Measurements from ENCODE around the gene GBF1.

The GBF1 gene

GRCh38 chr10:102395400-102396316, 150.3 kb downstream of the GBF1 start, which contains the start of gene NFKB2:
NFKB2 (plus strand) TSS chr10:102395705; CDS start chr10:102395960, 255 bp downstream.
- DNase-seq (ENCODE audit: low read depth in 2 of 2) = peak; percentile 85 to 87

- no peak for DNase-seq (ENCODE audit: low read depth in 2 of 2)
Observed at GRCh38 chr10:102396317-102396650, 151.0 kb downstream of the GBF1 start.

GRCh38 chr10:102396730-102397151, 151.4 kb downstream of the GBF1 start:
- no peak for DNase-seq (ENCODE audit: low read depth in 2 of 2)

GRCh38 chr10:102397222-102398171, 152.2 kb downstream of the GBF1 start:
- DNase-seq (ENCODE audit: low read depth in 2 of 2) = no peak

GRCh38 chr10:102398172-102399020, 153.1 kb downstream of the GBF1 start:
- DNase-seq (ENCODE audit: low read depth in 2 of 2) = no peak

- DNase-seq (ENCODE audit: low read depth in 2 of 2) = peak; percentile 74 to 83
Observed at GRCh38 chr10:102399217-102400021, 154.1 kb downstream of the GBF1 start.

GRCh38 chr10:102400076-102400475, 154.7 kb downstream of the GBF1 start:
- no peak for DNase-seq (ENCODE audit: low read depth in 2 of 2)

- DNase-seq (ENCODE audit: low read depth in 2 of 2) = no peak
Observed at GRCh38 chr10:102400598-102401341, 155.4 kb downstream of the GBF1 start.

GRCh38 chr10:102401342-102401654, 156.0 kb downstream of the GBF1 start:
- DNase-seq (ENCODE audit: low read depth in 2 of 2) = no peak

GRCh38 chr10:102401735-102402511, 156.6 kb downstream of the GBF1 start:
- no peak for DNase-seq (ENCODE audit: low read depth in 2 of 2)

- DNase-seq (ENCODE audit: low read depth in 2 of 2) = no peak
Observed at GRCh38 chr10:102402512-102402896, 157.2 kb downstream of the GBF1 start.

GRCh38 chr10:102403115-102403514, 157.8 kb downstream of the GBF1 start:
- no peak for DNase-seq (ENCODE audit: low read depth in 2 of 2)

- no peak for DNase-seq (ENCODE audit: low read depth in 2 of 2)
Observed at GRCh38 chr10:102404361-102405107, 159.2 kb downstream of the GBF1 start.

- no peak for DNase-seq (ENCODE audit: low read depth in 2 of 2)
Observed at GRCh38 chr10:102405108-102405571, 159.8 kb downstream of the GBF1 start.

GRCh38 chr10:102405632-102406031, 160.3 kb downstream of the GBF1 start:
- no peak for DNase-seq (ENCODE audit: low read depth in 2 of 2)

GRCh38 chr10:102406815-102407214, 161.5 kb downstream of the GBF1 start:
- DNase-seq (ENCODE audit: low read depth in 2 of 2) = no peak

GRCh38 chr10:102407425-102408130, 162.2 kb downstream of the GBF1 start:
- DNase-seq (ENCODE audit: low read depth in 2 of 2) = no peak

Data from activated CD4-positive, alpha-beta T cell treated with anti-CD3 and anti-CD28 coated beads for 24 hours (primary cell).